ENCODE results near the gene PKP4. TPM values are rescaled to one million over a fixed set of nuclear protein-coding genes. Genes with fewer than 3 reads are reported as not detected.

Gene PKP4
- polyA plus RNA-seq, 4 donors, result 146 to 181 (median 163) TPM

- DNase-seq (ENCODE audit: low read depth in 4 of 4, low spot score in 3 of 4), result no peak
Observed at GRCh38 chr2:158634627-158635026, 177.9 kb downstream of the PKP4 start.

- no peak for DNase-seq (ENCODE audit: low read depth in 4 of 4, low spot score in 3 of 4)
Observed at GRCh38 chr2:158635961-158636601, 179.3 kb downstream of the PKP4 start.

GRCh38 chr2:158637357-158637756 is 180.6 kb downstream of the PKP4 start:
- no peak for DNase-seq (ENCODE audit: low read depth in 4 of 4, low spot score in 3 of 4)

GRCh38 chr2:158644139-158644538 is 187.4 kb downstream of the PKP4 start:
- no peak for DNase-seq (ENCODE audit: low read depth in 4 of 4, low spot score in 3 of 4)

- no peak for DNase-seq (ENCODE audit: low read depth in 4 of 4, low spot score in 3 of 4)
Observed at GRCh38 chr2:158645299-158645698, 188.5 kb downstream of the PKP4 start.

- DNase-seq (ENCODE audit: low read depth in 4 of 4, low spot score in 3 of 4), result no peak
Observed at GRCh38 chr2:158647436-158648231, 190.9 kb downstream of the PKP4 start.

- no peak for DNase-seq (ENCODE audit: low read depth in 4 of 4, low spot score in 3 of 4)
Observed at GRCh38 chr2:158649846-158650245, 193.1 kb downstream of the PKP4 start.

- no peak for DNase-seq (ENCODE audit: low read depth in 4 of 4, low spot score in 3 of 4)
Observed at GRCh38 chr2:158650646-158651357, 194.1 kb downstream of the PKP4 start.

GRCh38 chr2:158651358-158652057 is 194.8 kb downstream of the PKP4 start:
- DNase-seq (ENCODE audit: low read depth in 4 of 4, low spot score in 3 of 4), result no peak

- no peak for DNase-seq (ENCODE audit: low read depth in 4 of 4, low spot score in 3 of 4)
Observed at GRCh38 chr2:158655628-158656027, 198.9 kb downstream of the PKP4 start.

- DNase-seq (ENCODE audit: low read depth in 4 of 4, low spot score in 3 of 4), result no peak
Observed at GRCh38 chr2:158656492-158657229, 199.9 kb downstream of the PKP4 start.

GRCh38 chr2:158658396-158658795 is 201.6 kb downstream of the PKP4 start:
- DNase-seq (ENCODE audit: low read depth in 4 of 4, low spot score in 3 of 4), result no peak

- DNase-seq (ENCODE audit: low read depth in 4 of 4, low spot score in 3 of 4), result no peak
Observed at GRCh38 chr2:158659483-158659882, 202.7 kb downstream of the PKP4 start.

- no peak for DNase-seq (ENCODE audit: low read depth in 4 of 4, low spot score in 3 of 4)
Observed at GRCh38 chr2:158661231-158661630, 204.5 kb downstream of the PKP4 start.

- DNase-seq (ENCODE audit: low read depth in 4 of 4, low spot score in 3 of 4), result no peak
Observed at GRCh38 chr2:158662421-158662820, 205.7 kb downstream of the PKP4 start.

GRCh38 chr2:158663796-158664195 is 207.0 kb downstream of the PKP4 start:
- DNase-seq (ENCODE audit: low read depth in 4 of 4, low spot score in 3 of 4), result no peak

- no peak for DNase-seq (ENCODE audit: low read depth in 4 of 4, low spot score in 3 of 4)
Observed at GRCh38 chr2:158664987-158665386, 208.2 kb downstream of the PKP4 start.

GRCh38 chr2:158665536-158666302 is 209.0 kb downstream of the PKP4 start:
- DNase-seq (ENCODE audit: low read depth in 4 of 4, low spot score in 3 of 4), result no peak

- no peak for DNase-seq (ENCODE audit: low read depth in 4 of 4, low spot score in 3 of 4)
Observed at GRCh38 chr2:158666969-158667368, 210.2 kb downstream of the PKP4 start.

GRCh38 chr2:158667586-158667985 is 210.8 kb downstream of the PKP4 start:
- DNase-seq (ENCODE audit: low read depth in 4 of 4, low spot score in 3 of 4), result no peak

All from right renal pelvis (tissue), 4 donors.